ENCODE results near the gene ACTR3. TPM values are rescaled to one million over a fixed set of nuclear protein-coding genes. Genes with fewer than 3 reads are reported as not detected.

The ACTR3 gene
- total RNA-seq, 1 experiment from 2014 or later = 197 TPM

DNA sequence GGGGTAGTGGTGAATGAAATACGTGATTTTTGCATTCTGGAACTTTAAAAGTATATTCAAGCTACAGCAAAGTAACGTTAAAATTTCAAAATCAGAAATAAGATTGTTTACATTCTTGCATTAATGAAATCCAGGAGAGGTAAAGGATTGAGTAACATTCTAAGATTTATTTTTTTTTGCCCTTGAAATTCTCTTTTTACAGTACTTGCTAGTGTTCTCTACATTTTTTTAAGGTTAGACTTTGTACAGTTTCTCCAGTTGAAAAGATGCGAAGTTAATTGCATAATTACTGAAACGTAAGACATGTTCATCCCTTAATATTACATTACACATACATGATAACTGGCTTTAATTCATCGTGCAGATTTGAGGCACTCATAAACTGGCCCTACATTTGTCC is 74.5 kb downstream of the ACTR3 start:
- BruUV-seq (replicated peaks) = no TSS peak
- no peak overlapping the region for H3K27ac ChIP-seq (ENCODE audit: low read length)
- peaks cover 2% of the 10 kb centered on the region; the same call in 1 of the 2 replicates for H3K36me3 ChIP-seq (ENCODE audit: low read depth, low read length)
- no peaks in the 10 kb centered on the region for H3K27me3 ChIP-seq (ENCODE audit: low read length)
- DNase-seq (no peak), ATAC-seq (no peak)
- H3K4me1 ChIP-seq (ENCODE audit: insufficient read depth, low read length) = peaks cover 19% of the 10 kb centered on the region
- no peaks in the 10 kb centered on the region for H4K20me1 ChIP-seq (ENCODE audit: low read length)
- H3K4me2 ChIP-seq (ENCODE audit: low read length) = no peak overlapping the region
- ChIA-PET CTCF (no interaction called here), POLR2A (ENCODE audit: unreplicated experiment) (no interaction called here)
- H3F3A ChIP-seq (ENCODE audit: low read length, unreplicated experiment) = no peaks in the 10 kb centered on the region
- no peaks in the 10 kb centered on the region for H3K79me2 ChIP-seq (ENCODE audit: low read length)
- H3K9me2 ChIP-seq (replicated peaks; ENCODE audit: low read length) = no peaks in the 10 kb centered on the region
- H3K9me3 ChIP-seq (ENCODE audit: low read length) = no peaks in the 10 kb centered on the region
- TF ChIP-seq EZH2 (IDR thresholded peaks at IDR 0.05; ENCODE audit: low read length, unreplicated experiment) (no peak), EZH2phosphoT487 (IDR thresholded peaks at IDR 0.05; ENCODE audit: borderline replicate concordance, low read length) (no peak)
- H3K4me3 ChIP-seq (ENCODE audit: low read length) = no peak overlapping the region
- H3K9ac ChIP-seq (ENCODE audit: low read length) = no peak overlapping the region
- intact Hi-C loops (cut with micrococcal nuclease) = loop anchor here (5.0 to 10.0 kb wide), 2 partner anchors 72 to 210 kb away; partner anchors contain the start of genes ACTR3 and SLC35F5
- H2AFZ ChIP-seq (ENCODE audit: low read length) = no peak overlapping the region

DNA sequence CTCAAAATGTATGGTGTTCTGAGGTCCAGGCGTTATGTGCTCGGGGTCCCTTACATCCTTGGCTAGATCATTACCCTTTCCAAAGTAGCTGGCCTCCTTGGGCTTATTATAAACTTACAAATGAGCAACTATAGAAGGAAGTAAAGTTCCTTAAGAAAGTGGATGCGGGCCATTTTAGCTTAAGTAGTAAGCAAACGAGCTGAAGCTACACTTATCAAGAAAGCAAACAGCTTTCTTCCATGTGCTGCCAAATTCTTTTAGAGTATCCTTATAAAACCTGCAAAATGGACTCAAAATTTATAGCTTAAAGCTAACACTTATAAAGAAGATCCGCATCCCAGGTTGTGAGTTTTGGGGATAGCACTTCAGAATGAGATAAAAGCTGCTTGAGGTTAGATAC is 75.3 kb downstream of the ACTR3 start:
- no peaks in the 10 kb centered on the region for H3K79me2 ChIP-seq (ENCODE audit: low read length)
- H3K4me3 ChIP-seq (ENCODE audit: low read length) = no peak overlapping the region
- BruUV-seq (replicated peaks) = no TSS peak
- no peaks in the 10 kb centered on the region for H3K27me3 ChIP-seq (ENCODE audit: low read length)
- ATAC-seq = no peak
- no peaks in the 10 kb centered on the region for H3F3A ChIP-seq (ENCODE audit: low read length, unreplicated experiment)
- no peak overlapping the region for H3K4me2 ChIP-seq (ENCODE audit: low read length)
- POLR2A ChIA-PET (ENCODE audit: unreplicated experiment) = no interaction called here
- H3K9me3 ChIP-seq (ENCODE audit: low read length) = no peaks in the 10 kb centered on the region
- H4K20me1 ChIP-seq (ENCODE audit: low read length) = no peaks in the 10 kb centered on the region
- no peak for DNase-seq
- H3K9me2 ChIP-seq (replicated peaks; ENCODE audit: low read length) = no peaks in the 10 kb centered on the region
- intact Hi-C loops (cut with micrococcal nuclease) = loop anchor here (5.0 to 10.0 kb wide), 2 partner anchors 168 to 210 kb away; partner anchors contain the start of gene SLC35F5
- no peak overlapping the region for H3K27ac ChIP-seq (ENCODE audit: low read length)
- H2AFZ ChIP-seq (ENCODE audit: low read length) = no peak overlapping the region
- no peak for TF ChIP-seq EZH2phosphoT487 (IDR thresholded peaks at IDR 0.05; ENCODE audit: borderline replicate concordance, low read length)
- TF ChIP-seq EZH2 (IDR thresholded peaks at IDR 0.05; ENCODE audit: low read length, unreplicated experiment) = no peak
- TF ChIP-seq, protein P1, sequence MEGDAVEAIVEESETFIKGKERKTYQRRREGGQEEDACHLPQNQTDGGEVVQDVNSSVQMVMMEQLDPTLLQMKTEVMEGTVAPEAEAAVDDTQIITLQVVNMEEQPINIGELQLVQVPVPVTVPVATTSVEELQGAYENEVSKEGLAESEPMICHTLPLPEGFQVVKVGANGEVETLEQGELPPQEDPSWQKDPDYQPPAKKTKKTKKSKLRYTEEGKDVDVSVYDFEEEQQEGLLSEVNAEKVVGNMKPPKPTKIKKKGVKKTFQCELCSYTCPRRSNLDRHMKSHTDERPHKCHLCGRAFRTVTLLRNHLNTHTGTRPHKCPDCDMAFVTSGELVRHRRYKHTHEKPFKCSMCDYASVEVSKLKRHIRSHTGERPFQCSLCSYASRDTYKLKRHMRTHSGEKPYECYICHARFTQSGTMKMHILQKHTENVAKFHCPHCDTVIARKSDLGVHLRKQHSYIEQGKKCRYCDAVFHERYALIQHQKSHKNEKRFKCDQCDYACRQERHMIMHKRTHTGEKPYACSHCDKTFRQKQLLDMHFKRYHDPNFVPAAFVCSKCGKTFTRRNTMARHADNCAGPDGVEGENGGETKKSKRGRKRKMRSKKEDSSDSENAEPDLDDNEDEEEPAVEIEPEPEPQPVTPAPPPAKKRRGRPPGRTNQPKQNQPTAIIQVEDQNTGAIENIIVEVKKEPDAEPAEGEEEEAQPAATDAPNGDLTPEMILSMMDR (conservative IDR thresholded peaks at IDR 0.05; ENCODE audit: low read depth, low read length) = no peak
- no peak overlapping the region for H3K9ac ChIP-seq (ENCODE audit: low read length)
- H3K36me3 ChIP-seq (ENCODE audit: low read depth, low read length) = peaks cover 2% of the 10 kb centered on the region; the same call in 1 of the 2 replicates
- peaks cover 19% of the 10 kb centered on the region for H3K4me1 ChIP-seq (ENCODE audit: insufficient read depth, low read length)
- CTCF ChIA-PET = interaction anchor here (1.0 kb wide), 1 partner anchor 586 kb away, joined by 5 read pairs; no protein-coding TSS in a partner anchor

DNA sequence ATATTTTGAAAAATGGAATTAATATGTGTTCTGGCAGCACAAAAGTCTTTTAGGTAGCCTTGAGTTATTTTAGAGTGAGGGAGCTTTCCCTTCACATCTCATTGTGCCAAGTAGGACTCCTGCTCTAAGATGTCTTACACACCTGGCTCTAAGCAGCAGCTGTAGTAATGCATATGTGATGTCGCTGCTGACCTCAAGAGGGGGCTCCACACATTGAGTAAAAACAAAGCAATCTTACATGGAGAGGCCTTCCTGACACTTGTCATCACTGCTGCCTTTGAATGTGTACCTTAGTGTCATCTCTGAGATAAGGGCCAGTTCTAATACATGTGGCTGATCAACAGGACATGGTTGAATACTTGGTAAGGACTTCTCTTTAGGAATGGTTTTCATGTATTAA is 75.8 kb downstream of the ACTR3 start:
- POLR2A ChIA-PET (ENCODE audit: unreplicated experiment) = no interaction called here
- ATAC-seq = peak; percentile 44

More for the DNA sequence above, 75.8 kb downstream of the ACTR3 start:
- no peak for TF ChIP-seq EZH2 (IDR thresholded peaks at IDR 0.05; ENCODE audit: low read length, unreplicated experiment)
- TF ChIP-seq, protein P1 (conservative IDR thresholded peaks at IDR 0.05; ENCODE audit: low read depth, low read length) = peak; percentile 74
- CTCF ChIA-PET = interaction anchor here (1.0 kb wide), 1 partner anchor 586 kb away, joined by 5 read pairs; no protein-coding TSS in a partner anchor
- Histone ChIP-seq H3K4me2 (ENCODE audit: low read length) (no peak overlapping the region), H3K4me3 (ENCODE audit: low read length) (no peak overlapping the region), H3K36me3 (ENCODE audit: low read depth, low read length) (no peaks in the 10 kb centered on the region), H3K9me3 (ENCODE audit: low read length) (no peaks in the 10 kb centered on the region), H3F3A (ENCODE audit: low read length, unreplicated experiment) (no peaks in the 10 kb centered on the region), H2AFZ (ENCODE audit: low read length) (no peak overlapping the region), H3K9me2 (replicated peaks; ENCODE audit: low read length) (no peaks in the 10 kb centered on the region), H3K27ac (ENCODE audit: low read length) (no peak overlapping the region), H3K4me1 (ENCODE audit: insufficient read depth, low read length) (peaks cover 19% of the 10 kb centered on the region), H3K79me2 (ENCODE audit: low read length) (no peaks in the 10 kb centered on the region), H3K27me3 (ENCODE audit: low read length) (no peaks in the 10 kb centered on the region), H3K9ac (ENCODE audit: low read length) (no peak overlapping the region), H4K20me1 (ENCODE audit: low read length) (no peaks in the 10 kb centered on the region)
- intact Hi-C loops (cut with micrococcal nuclease) = loop anchor here (5.0 to 10.0 kb wide), 2 partner anchors 168 to 211 kb away; partner anchors contain the start of gene SLC35F5
- no TSS peak for BruUV-seq (replicated peaks)
- peak; percentile 54 for DNase-seq

Data from PC-3 (cell line).